Upper lobe of left lung (tissue), 6 donors: ENCODE measurements around the gene SMAD3. TPM values are rescaled to one million over a fixed set of nuclear protein-coding genes. Genes with fewer than 3 reads are reported as not detected.

Experiments
- ATAC-seq, 2 donors: fragments of 200-7000 bp; cut with Tn5 transposase; one replicate each; pipeline ENCODE4 v1.9.1; 2022; ENCODE audit warnings: mild to moderate bottlenecking in 2 of 2, moderate library complexity in 2 of 2; ENCODE audit not compliant: low FRiP score in 2 of 2
- DNase-seq, 2 donors: peaks; one replicate each; pipeline ENCODE4 v3.0.0-alpha.2; 2019 to 2020
- H3K27ac ChIP-seq, 4 donors: fragments of 200-600 bp; sonication (generic); one replicate each; pipeline ENCODE4 v1.5.1; 2016 to 2019
- H3K27me3 ChIP-seq, 4 donors: fragments of 200-600 bp; sonication (generic); one replicate each; pipeline ENCODE4 v1.5.1; 2017 to 2019
- H3K36me3 ChIP-seq, 4 donors: fragments of 200-600 bp; sonication (generic); one replicate each; pipeline ENCODE4 v1.5.1; 2016 to 2019
- H3K4me1 ChIP-seq, 4 donors: fragments of 200-600 bp; sonication (generic); one replicate each; pipeline ENCODE4 v1.5.1; 2018 to 2019
- H3K4me3 ChIP-seq, 4 donors: fragments of 200-600 bp; sonication (generic); one replicate each; pipeline ENCODE4 v1.5.1; 2017 to 2019; ENCODE audit warnings: mild to moderate bottlenecking in 2 of 4, moderate library complexity in 1 of 4
- H3K9me3 ChIP-seq, 4 donors: fragments of 200-600 bp; sonication (generic); one replicate each; pipeline ENCODE4 v1.5.1; 2018 to 2019
- EP300 ChIP-seq, 4 donors: sonication (generic); formaldehyde crosslinking; IDR thresholded peaks; one replicate each; pipeline ENCODE4 v1.5.1; 2017; ENCODE audit warnings: antibody characterized with exemption in 4 of 4, control low read depth in 2 of 4
- POLR2A ChIP-seq, 4 donors: fragments of 450-650 bp; IDR thresholded peaks; one replicate each; pipeline ENCODE4 v1.5.1; 2016 to 2017; ENCODE audit warnings: antibody characterized with exemption in 4 of 4, mild to moderate bottlenecking in 2 of 4
- POLR2AphosphoS5 ChIP-seq, 2 donors: sonication (generic); formaldehyde crosslinking; IDR thresholded peaks; one replicate each; pipeline ENCODE4 v1.5.1; 2017; ENCODE audit warnings: antibody characterized with exemption in 2 of 2
- WGBS, 2 donors: methylation state at CpG; one replicate each; pipeline ENCODE4 v1.1.5; 2017 to 2018; 5-methylcytosine and 5-hydroxymethylcytosine counted together
- total RNA-seq, 6 donors: library from RNA; depleted of rRNA in 4 of 6; stranded (reverse); fragments of >200 nt in 4 of 6; gene quantifications; one replicate each; pipeline versions ENCODE4 v1.1.0 to v1.2.1, GENCODE V29; 2016 to 2021
- TF ChIP-seq, protein P1 (sequence below), 6 experiments: fragments of 450-650 bp in 4 of 6; fragments of 200-600 bp in 2 of 6; sonication (generic) in 2 of 6; IDR thresholded peaks; one replicate each; pipeline ENCODE4 v1.5.1; 2016 to 2019; ENCODE audit warnings: antibody characterized with exemption in 6 of 6
- donor health status: DM: no; HTN: no; CAD: no; lungs with moderate emphysema.
- donor health status: DM: no; HTN: yes; CAD: no; lungs with severe emphysema.

SMAD3 gene
- total RNA-seq, 6 donors from 2014 or later, result 31.7 to 44.5 (median 36.3) TPM

DNA sequence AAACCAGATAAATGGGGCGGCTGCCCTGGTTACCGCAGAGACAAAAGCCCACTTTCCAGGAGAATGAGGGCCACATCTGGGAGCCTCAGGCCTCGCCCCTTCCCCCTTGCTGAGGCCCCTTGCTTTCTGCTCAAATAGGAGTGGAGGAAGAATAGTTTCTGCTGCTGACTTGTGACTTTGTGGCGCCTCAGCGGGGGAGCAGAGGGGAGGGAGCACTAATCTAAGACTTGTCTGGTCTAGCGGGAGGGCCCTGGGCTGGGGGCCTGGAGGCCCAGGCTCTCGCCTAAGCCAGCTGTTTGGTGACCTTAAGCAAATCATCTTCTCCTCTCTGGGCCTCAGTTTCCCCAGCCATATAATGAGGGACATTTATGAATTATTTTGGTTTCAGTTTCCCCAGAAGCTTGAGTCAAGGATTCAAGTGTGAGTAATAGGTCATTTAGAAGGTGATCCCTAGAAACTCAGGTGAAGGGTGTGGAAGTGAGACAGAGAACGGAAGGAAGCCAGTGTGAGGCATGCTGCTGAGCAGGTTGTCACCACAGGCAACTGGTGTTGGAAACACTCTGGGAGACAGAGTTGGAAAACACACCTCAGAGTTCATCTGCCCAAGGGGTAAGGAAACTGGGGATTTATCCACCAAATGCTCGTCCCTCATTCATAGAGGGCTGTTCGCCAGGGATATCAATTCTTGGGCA lies 25.9 kb upstream of the SMAD3 start:
- 73 to 88% methylated on average over 9 to 10 of the region's 10 CpGs for WGBS, 2 donors
- no peak for ATAC-seq
- H3K36me3 ChIP-seq, result no peaks in the 10 kb centered on the region
- peak in 1 of 2 donors; percentile 40 for DNase-seq
- no peaks in the 10 kb centered on the region for H3K9me3 ChIP-seq
- no peak overlapping the region for H3K27ac ChIP-seq
- no peaks in the 10 kb centered on the region for H3K27me3 ChIP-seq
- TF ChIP-seq POLR2AphosphoS5 (IDR thresholded peaks at IDR 0.05) (no peak), EP300 (IDR thresholded peaks at IDR 0.05) (no peak), POLR2A (IDR thresholded peaks at IDR 0.05) (no peak)
- TF ChIP-seq, protein P1, sequence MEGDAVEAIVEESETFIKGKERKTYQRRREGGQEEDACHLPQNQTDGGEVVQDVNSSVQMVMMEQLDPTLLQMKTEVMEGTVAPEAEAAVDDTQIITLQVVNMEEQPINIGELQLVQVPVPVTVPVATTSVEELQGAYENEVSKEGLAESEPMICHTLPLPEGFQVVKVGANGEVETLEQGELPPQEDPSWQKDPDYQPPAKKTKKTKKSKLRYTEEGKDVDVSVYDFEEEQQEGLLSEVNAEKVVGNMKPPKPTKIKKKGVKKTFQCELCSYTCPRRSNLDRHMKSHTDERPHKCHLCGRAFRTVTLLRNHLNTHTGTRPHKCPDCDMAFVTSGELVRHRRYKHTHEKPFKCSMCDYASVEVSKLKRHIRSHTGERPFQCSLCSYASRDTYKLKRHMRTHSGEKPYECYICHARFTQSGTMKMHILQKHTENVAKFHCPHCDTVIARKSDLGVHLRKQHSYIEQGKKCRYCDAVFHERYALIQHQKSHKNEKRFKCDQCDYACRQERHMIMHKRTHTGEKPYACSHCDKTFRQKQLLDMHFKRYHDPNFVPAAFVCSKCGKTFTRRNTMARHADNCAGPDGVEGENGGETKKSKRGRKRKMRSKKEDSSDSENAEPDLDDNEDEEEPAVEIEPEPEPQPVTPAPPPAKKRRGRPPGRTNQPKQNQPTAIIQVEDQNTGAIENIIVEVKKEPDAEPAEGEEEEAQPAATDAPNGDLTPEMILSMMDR (IDR thresholded peaks at IDR 0.05), result no peak
- H3K4me1 ChIP-seq, result peaks cover 0 to 6% (median 1%) of the 10 kb centered on the region in 4 donors
- H3K4me3 ChIP-seq, result no peak overlapping the region

DNA sequence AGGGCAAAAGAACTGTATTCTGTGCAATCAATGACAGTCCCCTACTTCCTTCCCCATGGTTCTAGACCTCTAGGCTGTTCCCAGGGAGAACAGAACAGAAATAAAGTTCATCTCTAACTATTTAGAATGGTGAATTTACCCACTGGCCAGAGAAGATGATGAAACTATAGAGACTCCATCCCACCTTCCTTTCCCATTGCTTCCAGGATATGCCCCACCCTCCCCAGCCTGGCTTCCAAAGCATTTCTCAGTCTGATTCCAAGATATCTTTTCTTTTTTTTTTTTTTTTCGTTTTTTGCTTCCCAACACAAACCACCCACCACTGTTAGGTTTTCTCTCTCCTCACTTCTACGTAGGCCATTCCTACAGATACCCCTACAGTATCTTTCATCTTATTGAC lies 25.1 kb upstream of the SMAD3 start:
- H3K9me3 ChIP-seq, result no peaks in the 10 kb centered on the region
- H3K36me3 ChIP-seq, result no peaks in the 10 kb centered on the region
- H3K4me1 ChIP-seq, result peaks cover 0 to 9% (median 1%) of the 10 kb centered on the region in 4 donors
- no peak for ATAC-seq
- H3K4me3 ChIP-seq, result no peak overlapping the region
- DNase-seq, result no peak
- TF ChIP-seq EP300 (IDR thresholded peaks at IDR 0.05) (no peak), POLR2A (IDR thresholded peaks at IDR 0.05) (no peak), POLR2AphosphoS5 (IDR thresholded peaks at IDR 0.05) (no peak)
- TF ChIP-seq, protein P1 (IDR thresholded peaks at IDR 0.05), result no peak
- 66 to 71% methylated on average over 2 of the region's 2 CpGs for WGBS, 2 donors
- no peak overlapping the region for H3K27ac ChIP-seq
- no peaks in the 10 kb centered on the region for H3K27me3 ChIP-seq

DNA sequence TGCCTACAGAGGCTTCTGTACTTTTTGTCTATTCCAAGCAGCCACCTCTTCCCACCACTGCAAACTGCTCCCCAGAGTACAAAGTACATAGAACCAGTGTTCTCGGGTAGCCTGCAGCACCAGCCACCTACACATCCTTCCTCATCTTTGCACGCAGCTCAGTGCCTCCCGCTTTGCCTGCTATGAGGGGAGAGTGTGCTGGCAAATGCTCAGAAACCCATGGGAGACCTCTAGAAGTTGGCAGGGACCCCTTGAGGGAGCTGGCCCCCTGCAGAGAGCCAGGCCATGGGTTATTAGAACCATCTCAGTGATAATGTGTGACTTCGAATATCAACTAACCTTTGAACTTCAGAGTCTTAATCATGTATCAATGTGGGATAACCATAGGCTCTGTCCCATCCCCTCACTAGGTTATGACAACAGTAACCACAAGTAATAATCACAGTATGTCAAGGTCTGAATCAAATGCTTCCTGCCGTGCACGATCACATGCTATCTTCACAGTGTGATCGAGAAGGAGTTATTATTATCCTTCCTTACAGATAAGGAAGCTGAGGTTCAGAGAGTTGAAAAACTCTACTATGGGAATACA lies 22.8 kb upstream of the SMAD3 start:
- no peaks in the 10 kb centered on the region for H3K36me3 ChIP-seq
- no peaks in the 10 kb centered on the region for H3K9me3 ChIP-seq
- no peak overlapping the region for H3K27ac ChIP-seq
- ATAC-seq (no peak), DNase-seq (no peak)
- H3K27me3 ChIP-seq, result no peaks in the 10 kb centered on the region
- TF ChIP-seq EP300 (IDR thresholded peaks at IDR 0.05), result no peak
- TF ChIP-seq, protein P1 (IDR thresholded peaks at IDR 0.05), result no peak
- no peak for TF ChIP-seq POLR2A (IDR thresholded peaks at IDR 0.05)
- TF ChIP-seq POLR2AphosphoS5 (IDR thresholded peaks at IDR 0.05), result no peak
- H3K4me1 ChIP-seq, result peaks cover 0 to 10% (median 1%) of the 10 kb centered on the region in 4 donors
- H3K4me3 ChIP-seq, result no peak overlapping the region
- WGBS, 2 donors, result 44 to 77% methylated on average over 6 to 7 of the region's 7 CpGs

DNA sequence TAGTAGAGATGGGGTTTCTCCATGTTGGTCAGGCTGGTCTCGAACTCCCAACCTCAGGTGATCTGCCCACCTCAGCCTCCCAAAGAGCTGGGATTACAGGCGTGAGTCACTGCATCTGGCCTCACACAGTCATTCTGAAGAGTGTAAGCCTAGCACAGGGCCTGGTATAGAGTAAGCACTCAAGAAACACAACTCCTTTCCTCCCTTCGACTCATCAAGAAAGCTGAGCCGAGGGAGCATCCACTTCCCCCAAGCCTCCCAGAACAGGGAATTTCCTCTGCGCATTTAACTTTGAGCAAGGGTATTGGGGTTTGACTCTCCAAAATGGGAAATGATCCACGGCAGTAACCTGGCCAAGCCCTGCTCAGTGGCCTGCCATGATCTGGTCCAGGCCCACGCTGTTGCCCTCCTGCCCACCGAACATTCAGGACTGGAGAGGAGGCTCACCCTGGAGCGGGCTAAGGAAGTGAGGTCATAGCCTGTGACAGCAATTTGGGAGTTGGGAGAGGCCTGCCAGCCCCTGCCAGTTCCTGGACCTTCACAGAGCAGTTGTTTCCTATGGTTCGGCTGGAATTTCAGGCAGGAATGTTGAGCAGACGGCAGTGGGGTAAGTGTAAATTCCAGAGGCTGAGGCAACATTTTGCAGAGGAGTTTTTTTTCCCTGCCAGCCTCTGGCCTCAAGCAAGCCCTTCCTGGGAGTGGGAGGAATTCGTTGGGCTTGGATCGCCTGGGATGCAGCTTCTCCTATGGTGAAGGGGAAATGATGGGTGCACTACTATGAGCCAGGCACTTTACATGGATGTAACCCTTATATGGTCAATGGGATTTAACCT lies 21.2 kb upstream of the SMAD3 start:
- H3K9me3 ChIP-seq, result no peaks in the 10 kb centered on the region
- H3K4me1 ChIP-seq, result peaks cover 12 to 25% (median 13%) of the 10 kb centered on the region in 4 donors
- H3K27ac ChIP-seq, result peak overlapping the region; percentile 9 to 81 (median 68)
- WGBS, 2 donors, result 78 to 83% methylated on average over 10 to 13 of the region's 13 CpGs
- no peak for DNase-seq
- ATAC-seq, result peak; percentile 34 to 52
- no peak overlapping the region for H3K4me3 ChIP-seq
- no peaks in the 10 kb centered on the region for H3K27me3 ChIP-seq
- TF ChIP-seq POLR2AphosphoS5 (IDR thresholded peaks at IDR 0.05) (peak in 1 of 2 donors; percentile 18), POLR2A (IDR thresholded peaks at IDR 0.05) (no peak)
- TF ChIP-seq, protein P1 (IDR thresholded peaks at IDR 0.05), result no peak
- H3K36me3 ChIP-seq, result no peaks in the 10 kb centered on the region
